Uterus (tissue), 2 donors: ENCODE data around the gene MMP2.

Experiments used
- POLR2A ChIP-seq, 2 donors: fragments of 450-650 bp; IDR thresholded peaks; one replicate each; pipeline ENCODE4 v1.6.1; 2016; ENCODE audit warnings: antibody characterized with exemption in 2 of 2, mild to moderate bottlenecking in 1 of 2, moderate library complexity in 1 of 2
- TF ChIP-seq, protein P1 (sequence below), 4 experiments: fragments of 200-600 bp in 2 of 4; fragments of 450-650 bp in 2 of 4; sonication (generic) in 2 of 4; IDR thresholded peaks; one replicate each; pipeline ENCODE4 v1.5.1; 2016 to 2019; ENCODE audit warnings: antibody characterized with exemption in 4 of 4, mild to moderate bottlenecking in 2 of 4, moderate library complexity in 1 of 4

GRCh38 chr16:55474821-55475220, 4.2 kb upstream of the MMP2 start:
- TF ChIP-seq, protein P1, sequence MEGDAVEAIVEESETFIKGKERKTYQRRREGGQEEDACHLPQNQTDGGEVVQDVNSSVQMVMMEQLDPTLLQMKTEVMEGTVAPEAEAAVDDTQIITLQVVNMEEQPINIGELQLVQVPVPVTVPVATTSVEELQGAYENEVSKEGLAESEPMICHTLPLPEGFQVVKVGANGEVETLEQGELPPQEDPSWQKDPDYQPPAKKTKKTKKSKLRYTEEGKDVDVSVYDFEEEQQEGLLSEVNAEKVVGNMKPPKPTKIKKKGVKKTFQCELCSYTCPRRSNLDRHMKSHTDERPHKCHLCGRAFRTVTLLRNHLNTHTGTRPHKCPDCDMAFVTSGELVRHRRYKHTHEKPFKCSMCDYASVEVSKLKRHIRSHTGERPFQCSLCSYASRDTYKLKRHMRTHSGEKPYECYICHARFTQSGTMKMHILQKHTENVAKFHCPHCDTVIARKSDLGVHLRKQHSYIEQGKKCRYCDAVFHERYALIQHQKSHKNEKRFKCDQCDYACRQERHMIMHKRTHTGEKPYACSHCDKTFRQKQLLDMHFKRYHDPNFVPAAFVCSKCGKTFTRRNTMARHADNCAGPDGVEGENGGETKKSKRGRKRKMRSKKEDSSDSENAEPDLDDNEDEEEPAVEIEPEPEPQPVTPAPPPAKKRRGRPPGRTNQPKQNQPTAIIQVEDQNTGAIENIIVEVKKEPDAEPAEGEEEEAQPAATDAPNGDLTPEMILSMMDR (IDR thresholded peaks at IDR 0.05) = no peak
- no peak for TF ChIP-seq POLR2A (IDR thresholded peaks at IDR 0.05)
